HG03039 (cell line): Measurements from ENCODE around the gene CREB3L4.
A peak's percentile ranks its signal among the peaks of the same experiment; 100 is the strongest.

Experiments
- ATAC-seq: cut with Tn5 transposase; IDR thresholded peaks from one replicate; pipeline ENCODE4 v1.9.1; 2021; ENCODE audit warnings: mild to moderate bottlenecking, moderate library complexity; ENCODE audit not compliant: unreplicated experiment

Gene CREB3L4

GRCh38 chr1:153967107-153967999, at the start of gene CREB3L4:
Gene CREB3L4 (plus strand): TSS chr1:153967902. CDS start chr1:153968526, 624 bp downstream.
- ATAC-seq: peak; percentile 61

- ATAC-seq: no peak
Measured at GRCh38 chr1:153919876-153920852, 47.5 kb upstream of the CREB3L4 start.

GRCh38 chr1:153921080-153921802, 46.5 kb upstream of the CREB3L4 start:
- no peak for ATAC-seq

- ATAC-seq: no peak
Measured at GRCh38 chr1:153921803-153922075, 46.0 kb upstream of the CREB3L4 start.

GRCh38 chr1:153922076-153922971, 45.4 kb upstream of the CREB3L4 start:
- peak; percentile 13 for ATAC-seq

GRCh38 chr1:153922972-153923925, 44.5 kb upstream of the CREB3L4 start, which contains the start of gene GATAD2B:
Gene GATAD2B (minus strand): TSS chr1:153922972. CDS start chr1:153828347, 94,625 bp downstream.
- peak; percentile 92 for ATAC-seq

GRCh38 chr1:153926405-153926804, 41.3 kb upstream of the CREB3L4 start:
- no peak for ATAC-seq

GRCh38 chr1:153928245-153928644, 39.5 kb upstream of the CREB3L4 start:
- no peak for ATAC-seq

- ATAC-seq: no peak
Measured at GRCh38 chr1:153928791-153929341, 38.8 kb upstream of the CREB3L4 start.

GRCh38 chr1:153929426-153929825, 38.3 kb upstream of the CREB3L4 start:
- ATAC-seq: no peak

- no peak for ATAC-seq
Measured at GRCh38 chr1:153929981-153930948, 37.4 kb upstream of the CREB3L4 start.

GRCh38 chr1:153932156-153933131, 35.3 kb upstream of the CREB3L4 start:
- no peak for ATAC-seq

- no peak for ATAC-seq
Measured at GRCh38 chr1:153933430-153933829, 34.3 kb upstream of the CREB3L4 start.

- no peak for ATAC-seq
Measured at GRCh38 chr1:153933955-153934354, 33.7 kb upstream of the CREB3L4 start.

GRCh38 chr1:153934746-153935145, 33.0 kb upstream of the CREB3L4 start:
- no peak for ATAC-seq
